GM13976 (cell line): Measurements from ENCODE around the gene RDH5.

Experiments used
- DNase-seq: peaks from one replicate; pipeline ENCODE4 v3.0.0; 2012; ENCODE audit warnings: low spot score
- in situ Hi-C: fragments of 300-500 bp; cut with MboI; formaldehyde crosslinking; loops from one replicate; pipeline ENCODE4 v1.12.0; 2022; ENCODE audit warnings: low sequenced_read_pairs, mixed read lengths, inconsistent platforms; ENCODE audit not compliant: unreplicated experiment
- TF ChIP-seq, protein P1 (sequence below): IDR thresholded peaks from 2 replicates; pipeline ENCODE4 v1.5.1; 2012; ENCODE audit warnings: borderline replicate concordance, mild to moderate bottlenecking; ENCODE audit not compliant: insufficient read depth; ENCODE audit errors: extremely low read depth, missing control alignments, control extremely low read depth

The RDH5 gene

DNA sequence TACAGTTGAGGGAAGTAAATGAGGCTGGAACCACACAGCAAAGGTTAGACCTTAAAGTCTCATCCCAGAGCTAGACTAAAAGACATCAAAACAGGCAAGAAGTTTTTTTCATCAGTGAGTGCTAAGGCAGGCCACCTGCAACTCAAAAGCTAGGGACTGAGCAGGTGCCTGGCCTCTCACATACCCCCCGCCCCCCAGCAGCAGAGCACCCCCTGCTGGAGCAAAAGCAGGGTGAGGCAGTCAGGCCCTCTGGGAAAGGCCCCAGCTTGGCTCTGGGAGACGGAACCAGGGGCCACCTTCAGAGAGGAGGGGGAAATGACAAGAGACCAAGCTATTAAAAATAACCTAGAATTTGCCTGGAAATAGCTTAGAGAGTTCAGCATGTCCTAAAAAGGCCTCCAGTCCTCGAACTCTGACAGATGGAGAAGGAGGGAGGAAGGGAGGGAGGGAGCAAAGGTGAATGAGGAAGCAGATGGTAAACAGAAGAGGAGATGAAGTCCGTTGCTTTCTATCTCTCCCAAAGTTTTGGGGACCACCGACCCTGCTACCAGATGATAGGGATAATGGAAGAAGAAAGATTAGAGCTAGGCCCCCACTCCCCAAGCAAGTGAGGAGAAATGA, 14.3 kb upstream of the RDH5 start:
- in situ Hi-C loops: no loop called here
- TF ChIP-seq, protein P1, sequence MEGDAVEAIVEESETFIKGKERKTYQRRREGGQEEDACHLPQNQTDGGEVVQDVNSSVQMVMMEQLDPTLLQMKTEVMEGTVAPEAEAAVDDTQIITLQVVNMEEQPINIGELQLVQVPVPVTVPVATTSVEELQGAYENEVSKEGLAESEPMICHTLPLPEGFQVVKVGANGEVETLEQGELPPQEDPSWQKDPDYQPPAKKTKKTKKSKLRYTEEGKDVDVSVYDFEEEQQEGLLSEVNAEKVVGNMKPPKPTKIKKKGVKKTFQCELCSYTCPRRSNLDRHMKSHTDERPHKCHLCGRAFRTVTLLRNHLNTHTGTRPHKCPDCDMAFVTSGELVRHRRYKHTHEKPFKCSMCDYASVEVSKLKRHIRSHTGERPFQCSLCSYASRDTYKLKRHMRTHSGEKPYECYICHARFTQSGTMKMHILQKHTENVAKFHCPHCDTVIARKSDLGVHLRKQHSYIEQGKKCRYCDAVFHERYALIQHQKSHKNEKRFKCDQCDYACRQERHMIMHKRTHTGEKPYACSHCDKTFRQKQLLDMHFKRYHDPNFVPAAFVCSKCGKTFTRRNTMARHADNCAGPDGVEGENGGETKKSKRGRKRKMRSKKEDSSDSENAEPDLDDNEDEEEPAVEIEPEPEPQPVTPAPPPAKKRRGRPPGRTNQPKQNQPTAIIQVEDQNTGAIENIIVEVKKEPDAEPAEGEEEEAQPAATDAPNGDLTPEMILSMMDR: peak; percentile 23
- DNase-seq: peak; percentile 58

DNA sequence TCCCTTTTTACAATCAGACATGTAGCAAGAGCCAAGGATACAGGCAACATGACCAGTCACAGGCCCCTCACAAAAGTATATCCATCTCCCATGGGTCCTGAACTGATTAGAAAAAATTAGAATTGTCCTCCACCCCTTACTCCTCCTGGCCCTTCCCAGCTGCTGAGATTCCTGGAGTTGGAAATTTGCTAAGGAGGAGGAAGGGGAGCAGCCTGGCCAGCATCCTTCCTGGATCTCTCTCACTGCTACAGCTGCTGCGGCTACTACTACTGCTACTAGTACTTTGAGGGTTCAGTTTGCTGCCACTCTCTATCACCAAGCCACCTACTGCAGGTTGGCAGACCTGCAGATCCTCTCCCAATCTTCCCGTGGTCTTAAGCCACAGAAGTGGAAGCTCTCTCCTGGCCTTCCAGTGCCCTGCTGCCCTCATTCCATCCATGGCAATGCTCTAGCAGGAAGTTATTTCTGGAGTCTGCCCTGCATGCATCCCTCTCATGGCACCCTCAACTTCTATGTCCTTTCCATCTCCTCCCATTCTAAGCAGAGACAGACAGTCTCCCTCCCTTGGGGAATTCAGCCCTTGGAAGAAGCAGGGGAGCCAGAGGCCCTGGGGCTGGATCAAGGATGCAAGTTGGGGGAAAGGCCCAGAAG, 13.5 kb upstream of the RDH5 start:
- no peak for DNase-seq
- TF ChIP-seq, protein P1: no peak
- in situ Hi-C loops: no loop called here

DNA sequence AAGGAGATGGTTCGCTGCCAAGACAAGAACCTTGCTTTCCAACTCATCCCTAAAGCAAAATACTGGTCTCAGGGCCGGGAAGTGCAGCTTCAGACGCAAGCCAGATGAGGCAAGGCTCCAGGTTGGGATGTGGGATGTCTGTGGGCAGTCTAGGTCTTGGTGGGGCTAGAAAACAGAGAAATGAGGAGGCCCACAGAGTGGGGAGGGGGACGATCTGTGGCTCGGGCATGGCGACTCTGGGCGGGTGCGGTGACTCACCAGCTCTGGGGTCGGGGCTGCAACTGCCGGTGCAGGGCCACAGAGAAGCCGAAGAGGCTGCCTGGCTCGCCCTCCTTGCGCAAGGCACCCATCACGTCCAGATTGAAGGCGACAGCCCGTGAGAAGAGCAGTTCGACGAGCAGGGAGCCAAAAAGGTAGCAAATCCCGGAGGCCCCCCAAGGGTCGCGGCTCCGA, 12.9 kb upstream of the RDH5 start:
- DNase-seq: no peak
- in situ Hi-C loops: no loop called here
- TF ChIP-seq, protein P1: no peak

DNA sequence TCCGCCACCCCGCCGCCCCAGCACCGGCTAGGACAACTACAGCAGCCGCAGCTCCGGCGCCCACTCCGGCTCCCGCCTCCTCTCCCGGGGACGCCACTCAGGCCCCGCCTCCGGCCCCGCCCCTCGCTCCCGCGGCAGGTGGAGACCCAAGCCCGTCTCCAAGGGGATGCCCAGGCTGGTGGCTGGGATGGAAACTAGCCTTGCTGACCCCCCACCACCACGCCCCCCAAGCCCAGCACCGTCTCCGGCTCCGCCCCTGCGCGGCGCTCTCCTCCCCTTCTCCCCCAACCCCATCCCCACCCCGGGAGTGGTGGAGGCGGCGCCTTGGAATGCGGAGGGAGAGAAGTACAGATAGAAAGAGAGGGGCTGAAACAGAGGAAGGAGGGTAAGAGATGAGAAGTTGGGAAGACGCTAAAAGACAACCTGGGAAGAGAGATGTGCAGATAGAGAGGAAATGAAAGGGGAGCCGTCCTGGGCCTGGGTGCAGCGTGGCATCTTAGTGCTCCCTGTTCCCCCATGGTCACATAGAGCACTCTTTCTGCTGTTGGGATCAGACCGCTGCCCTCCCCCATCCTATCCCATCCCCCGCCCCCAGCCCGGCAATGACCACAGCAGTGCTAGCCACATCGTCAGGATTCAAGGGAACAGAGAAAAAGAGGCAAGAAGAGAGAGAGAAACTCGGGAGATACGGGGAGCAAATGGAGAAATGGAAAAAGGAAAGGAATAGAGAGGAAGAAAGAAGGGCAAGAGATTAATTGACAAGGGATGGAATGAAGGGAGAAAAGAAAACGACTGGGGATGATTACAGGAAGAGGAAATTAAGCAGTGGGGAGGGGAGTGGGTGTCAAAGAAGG, 12.1 kb upstream of the RDH5 start, which contains the start of gene ITGA7:
ITGA7 (minus strand) TSS at position 64 of the 854 bp plus-strand sequence. CDS start 222 bp downstream, outside the sequence.
- TF ChIP-seq, protein P1: no peak
- DNase-seq: peak; percentile 86
- in situ Hi-C loops: no loop called here

DNA sequence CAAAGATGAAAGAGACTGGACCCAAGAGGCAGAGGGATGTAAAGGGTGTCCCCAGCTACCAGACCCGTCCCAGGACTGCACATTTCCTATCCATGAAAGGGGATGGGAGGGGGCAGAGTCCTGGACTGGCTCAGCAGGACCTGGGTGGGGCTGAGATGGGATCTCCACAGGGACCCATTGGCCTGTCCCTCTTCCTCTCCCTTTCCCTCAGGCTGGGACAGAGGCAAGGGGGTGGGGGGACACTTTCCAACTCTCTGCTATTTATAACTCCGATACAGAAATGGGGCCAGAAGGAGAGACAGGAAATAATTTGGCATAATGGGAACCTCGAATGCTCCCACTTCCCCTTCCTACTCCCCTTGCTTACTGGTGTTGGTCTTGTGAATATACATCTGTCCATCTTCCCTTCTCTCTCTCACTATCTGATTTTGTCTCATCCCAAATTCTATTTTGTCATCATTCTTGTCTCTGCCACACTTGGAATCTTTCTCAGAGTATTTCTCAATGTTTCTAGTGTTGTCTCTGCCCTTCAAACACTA, 11.4 kb upstream of the RDH5 start:
- TF ChIP-seq, protein P1: no peak
- in situ Hi-C loops: no loop called here
- DNase-seq: no peak
